ENCODE data around the gene IL1F10.
"Not testable (repeated sequence)": the region's sequence is repeated elsewhere in the genome, so short reads cannot be mapped to it uniquely, and the experiment has no call there.

The IL1F10 gene

DNA sequence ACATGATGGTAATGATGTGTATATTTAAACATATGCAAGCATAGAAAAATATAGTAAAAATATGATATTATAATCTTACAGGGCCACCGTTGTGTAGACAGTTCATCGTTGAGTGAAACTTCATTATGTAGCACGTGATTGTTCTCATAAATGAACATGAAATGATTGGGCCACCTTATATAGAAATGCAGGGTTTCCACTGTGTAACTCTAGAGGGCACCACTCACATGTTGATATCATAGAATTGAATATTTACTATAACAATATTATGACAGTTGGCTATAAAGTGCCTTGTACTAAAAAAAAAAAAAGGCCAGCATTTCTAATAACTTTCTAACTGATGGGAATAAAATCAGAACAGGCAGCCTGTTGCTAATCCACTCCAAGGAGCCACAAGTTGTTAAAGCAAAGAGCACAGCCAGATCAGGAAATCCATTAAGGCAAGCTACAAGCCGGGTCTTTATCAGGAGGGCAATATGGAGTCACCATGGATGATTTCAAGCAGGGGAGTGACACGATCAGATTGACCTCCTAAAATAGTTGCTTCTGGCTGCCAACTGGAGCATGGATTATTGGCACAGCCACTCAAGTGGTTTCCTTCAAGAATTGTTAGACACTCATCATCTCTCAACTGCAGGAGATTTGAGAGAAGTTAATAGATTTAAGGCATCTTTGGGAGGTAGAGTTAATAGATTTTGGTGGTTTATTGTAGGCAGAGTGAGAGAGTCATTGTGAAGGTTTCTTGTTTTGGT is 16.7 kb downstream of the IL1F10 start:
- no peak for DNase-seq

DNA sequence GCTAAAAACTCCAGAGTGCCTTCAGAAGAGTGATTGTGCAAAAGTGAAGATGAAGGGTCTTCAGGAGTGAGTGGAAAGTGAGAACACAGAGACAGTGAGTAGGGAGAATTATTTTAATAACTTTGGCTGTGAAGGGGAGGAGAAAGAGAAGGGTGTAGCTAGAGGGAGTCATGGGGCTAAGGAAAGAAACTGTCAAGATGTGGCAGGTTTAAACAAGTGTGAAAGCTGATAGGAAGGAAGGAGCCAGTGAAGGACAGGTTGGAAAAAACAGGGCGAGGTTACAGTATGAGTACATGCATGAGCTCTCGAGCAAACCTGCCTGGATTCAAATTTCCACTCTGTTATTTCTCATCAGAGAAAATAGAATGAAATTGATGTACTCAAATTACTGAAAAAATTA is 17.8 kb downstream of the IL1F10 start:
- DNase-seq = no peak

DNA sequence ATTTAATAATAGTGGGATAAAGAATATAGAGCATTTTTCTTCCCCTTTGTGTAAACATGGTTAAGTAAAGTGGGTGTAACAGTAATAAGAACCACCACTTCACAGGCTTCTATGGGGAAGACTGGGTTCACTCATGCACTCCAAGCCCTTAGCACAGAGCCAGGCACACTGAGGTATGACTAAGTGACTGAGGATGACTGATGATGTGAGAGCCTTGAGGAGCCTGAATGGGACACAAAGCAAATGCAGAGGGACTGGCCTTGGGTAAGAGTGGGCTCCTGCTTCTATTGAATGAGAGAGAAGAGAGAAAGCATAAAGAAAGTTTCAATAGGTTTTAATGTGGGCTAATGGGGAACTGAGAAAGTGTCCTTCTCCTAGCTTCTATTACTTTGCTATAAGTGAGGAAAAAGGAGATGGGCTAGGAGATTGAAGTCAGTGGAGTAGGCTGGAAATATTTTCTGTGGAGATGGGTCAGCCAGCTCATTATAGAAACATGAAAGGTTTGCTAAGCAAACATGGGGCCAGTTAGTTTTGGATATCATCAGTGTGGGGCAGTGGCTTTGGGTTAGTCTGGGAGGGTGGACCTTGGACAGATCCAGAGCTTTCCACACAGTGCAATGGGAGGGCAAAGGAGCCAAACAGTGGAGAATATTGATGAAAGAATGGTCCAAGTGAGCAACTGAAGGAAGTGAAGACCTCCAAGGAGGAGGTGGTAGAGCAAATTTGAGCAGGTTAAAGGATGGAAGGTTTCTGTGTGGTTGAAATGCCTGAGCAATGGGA is 20.6 kb downstream of the IL1F10 start:
- DNase-seq = no peak

DNA sequence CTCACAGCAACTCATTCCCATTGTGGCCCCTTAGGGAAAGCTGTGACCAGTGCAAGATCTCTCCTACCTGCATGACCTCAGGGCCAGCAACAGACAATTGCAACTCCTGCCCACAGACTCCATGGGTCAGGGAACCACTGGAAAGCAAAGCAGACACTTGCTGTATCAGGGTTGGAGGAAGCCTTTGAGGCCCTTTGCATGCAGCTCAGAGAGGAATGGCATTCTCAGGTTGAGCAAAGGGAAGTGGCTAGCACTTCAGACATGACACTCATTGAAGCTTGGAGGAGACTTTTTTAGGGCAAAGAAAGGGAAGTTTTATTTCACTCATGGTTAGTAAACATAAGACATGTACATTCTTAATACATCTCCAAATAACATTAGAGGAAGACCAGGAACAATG is 22.1 kb downstream of the IL1F10 start:
- DNase-seq = no peak

DNA sequence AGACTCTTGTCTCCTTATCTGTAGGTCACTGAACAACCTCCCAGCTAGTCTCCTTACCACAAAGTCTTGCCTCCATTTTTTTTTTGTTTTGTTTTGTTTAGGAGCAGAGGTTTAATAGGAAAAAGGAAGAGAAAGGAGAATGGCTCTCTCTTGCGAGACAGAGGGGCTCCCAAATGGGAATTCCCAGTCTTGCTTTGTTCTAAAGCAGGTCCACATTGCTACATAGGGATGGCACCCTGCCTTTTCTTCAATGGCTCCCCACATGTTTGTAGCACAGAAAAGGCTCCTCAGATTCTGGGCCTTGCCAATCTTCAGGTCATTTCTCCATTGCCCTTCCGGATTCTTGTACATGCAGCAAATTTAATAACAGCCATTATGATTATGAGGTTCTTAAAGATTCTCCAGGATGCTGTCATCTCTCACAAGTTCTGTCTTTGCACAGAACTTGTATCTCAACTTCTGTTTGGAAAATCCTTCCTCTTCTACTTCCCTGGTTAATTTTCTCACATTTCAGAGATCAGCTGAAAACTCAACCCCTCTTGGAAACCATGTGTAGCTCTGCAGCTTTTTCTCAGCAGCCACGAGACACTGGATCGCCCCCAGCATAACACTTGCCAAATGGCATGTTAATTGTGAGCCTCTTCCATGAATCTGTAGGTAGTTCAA is 23.6 kb downstream of the IL1F10 start:
- DNase-seq = no peak

DNA sequence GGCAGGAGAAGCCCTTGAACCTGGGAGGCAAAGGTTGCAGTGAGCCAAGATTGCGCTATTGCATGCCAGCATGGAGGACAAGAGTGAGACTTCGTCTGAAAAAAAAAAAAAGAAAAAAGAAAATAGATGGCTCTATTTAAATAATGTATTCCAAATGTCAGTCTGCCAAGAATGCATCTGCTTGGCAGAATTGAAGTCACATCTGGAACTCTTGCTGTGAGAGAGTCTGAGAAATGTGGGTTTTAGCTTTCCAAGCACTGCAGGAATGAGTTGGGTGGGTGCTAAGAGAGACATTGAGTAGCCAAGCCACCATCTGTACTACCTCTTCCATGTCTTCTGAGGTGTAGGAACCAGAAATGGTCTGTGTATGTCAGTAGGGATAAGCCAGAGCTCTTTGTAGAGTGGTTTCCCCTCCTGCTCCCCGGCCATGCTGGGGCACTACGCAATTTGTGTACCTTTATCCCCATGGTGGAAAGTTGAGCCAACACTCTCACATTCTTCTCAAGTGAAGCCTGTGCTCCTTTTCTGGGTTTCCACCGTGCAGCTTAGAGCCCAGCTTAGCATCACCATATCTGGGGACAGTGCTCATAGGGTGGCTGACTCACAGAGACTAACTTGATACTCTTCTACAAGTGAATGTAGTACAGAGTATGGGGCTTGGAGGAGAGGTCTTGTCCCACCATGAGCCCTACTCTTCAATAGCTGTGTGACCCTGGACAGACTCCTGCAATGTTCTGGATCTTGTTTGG is 25.3 kb downstream of the IL1F10 start:
- no peak for DNase-seq

DNA sequence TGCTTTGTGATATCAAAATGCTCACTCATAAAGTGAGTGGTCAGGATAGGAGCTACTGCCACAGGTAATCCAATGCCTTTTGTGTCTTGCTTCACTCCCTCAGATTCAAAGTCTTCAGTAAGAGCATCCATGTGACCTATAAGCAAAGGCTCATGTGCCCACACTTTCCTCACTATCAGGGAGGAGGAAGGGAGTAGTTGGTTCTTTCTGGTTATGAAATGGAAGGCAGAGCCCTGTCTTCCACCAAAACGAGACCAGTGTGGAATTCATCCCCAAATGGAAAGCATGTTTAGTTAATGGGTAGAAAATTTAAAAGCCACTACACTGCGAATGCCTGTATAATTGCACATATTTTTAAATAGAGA is 25.8 kb downstream of the IL1F10 start:
- no peak for DNase-seq

DNA sequence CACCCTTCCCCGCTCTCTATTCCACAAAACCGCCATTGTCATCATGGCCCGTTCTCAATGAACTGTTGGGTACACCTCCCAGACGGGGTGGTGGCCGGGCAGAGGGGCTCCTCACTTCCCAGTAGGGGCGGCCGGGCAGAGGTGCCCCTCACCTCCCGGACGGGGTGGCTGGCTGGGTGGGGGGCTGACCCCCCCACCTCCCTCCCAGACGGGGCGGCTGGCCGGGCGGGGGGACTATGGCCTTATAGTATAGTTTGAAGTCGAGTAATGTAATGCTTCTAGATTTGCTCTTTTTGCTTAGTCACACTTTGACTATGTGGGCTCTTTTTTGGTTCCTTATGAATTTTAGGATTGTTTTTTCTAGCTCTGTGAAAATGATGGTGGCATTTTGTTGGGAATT is 28.5 kb downstream of the IL1F10 start:
- DNase-seq = not testable (repeated sequence)

DNA sequence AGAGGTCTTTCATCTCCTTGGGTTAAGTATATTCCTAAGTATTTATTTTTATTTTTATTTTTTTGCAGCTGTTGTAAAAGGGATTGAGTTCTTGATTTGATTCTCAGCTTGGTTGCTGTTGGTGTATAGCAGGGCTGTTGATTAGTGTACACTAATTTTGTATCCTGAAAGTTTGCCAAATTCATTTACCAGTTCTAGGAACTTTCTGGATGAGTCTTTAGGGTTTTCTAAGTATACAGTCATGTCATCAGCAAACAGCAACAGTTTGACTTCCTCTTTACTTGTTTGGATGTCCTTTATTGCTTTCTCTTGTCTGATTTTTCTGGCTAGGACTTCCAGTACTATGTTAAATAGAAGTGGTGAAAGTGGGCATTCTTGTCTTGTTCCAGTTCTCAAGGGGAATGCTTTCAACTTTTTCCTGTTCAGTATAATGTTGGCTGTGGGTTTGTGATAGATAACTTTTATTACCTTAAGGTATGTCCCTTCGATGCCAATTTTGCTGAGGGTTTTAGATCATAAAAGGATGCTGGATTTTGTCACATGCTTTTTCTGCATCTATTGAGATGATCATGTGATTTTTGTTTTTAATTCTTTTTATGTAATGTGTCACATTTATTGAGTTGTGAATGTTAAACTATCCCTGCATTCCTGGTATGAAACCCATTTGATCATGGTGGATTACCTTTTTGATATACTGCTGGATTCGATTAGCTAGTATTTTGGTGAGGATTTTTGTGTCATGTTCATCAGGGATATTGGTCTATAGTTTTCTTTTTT is 29.3 kb downstream of the IL1F10 start:
- DNase-seq = not testable (repeated sequence)

DNA sequence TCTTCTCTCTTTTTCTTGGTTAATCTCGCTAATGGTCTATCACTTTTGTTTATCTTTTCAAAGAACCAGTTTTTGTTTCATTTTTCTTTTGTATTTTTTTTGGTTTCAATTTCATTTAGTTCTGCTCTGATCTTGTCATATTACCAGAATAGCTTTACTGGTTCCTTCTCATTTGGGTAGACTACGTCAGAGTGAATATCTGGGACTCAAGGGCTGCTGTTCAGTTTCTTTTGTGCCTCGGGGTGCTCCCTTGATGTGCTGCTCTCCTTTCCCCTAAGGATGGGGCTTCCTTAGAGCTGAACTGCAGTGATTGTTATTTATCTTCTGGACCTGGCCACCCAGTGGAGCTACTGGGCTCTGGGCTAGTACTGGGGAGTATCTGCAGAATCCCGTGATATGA is 30.3 kb downstream of the IL1F10 start:
- DNase-seq = no peak

DNA sequence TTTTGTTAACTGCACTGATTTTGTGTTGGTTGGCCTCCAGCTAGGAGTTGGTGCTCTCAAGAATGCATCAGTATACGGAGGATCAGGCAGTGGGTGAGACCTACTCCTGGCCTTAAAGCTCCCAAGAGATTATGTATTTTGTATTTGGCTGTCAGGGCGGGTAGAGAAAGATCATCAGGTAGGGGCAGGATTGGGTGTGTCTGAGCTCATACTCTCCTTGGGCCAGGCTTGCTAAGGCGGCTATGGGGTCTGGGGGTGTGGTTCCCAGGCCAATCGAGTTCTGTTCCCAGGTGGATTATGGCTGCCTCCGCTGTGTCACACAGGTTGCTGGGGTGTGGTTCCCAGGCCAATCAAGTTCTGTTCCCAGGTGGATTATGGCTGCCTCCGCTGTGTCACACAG is 30.8 kb downstream of the IL1F10 start:
- no peak for DNase-seq

DNA sequence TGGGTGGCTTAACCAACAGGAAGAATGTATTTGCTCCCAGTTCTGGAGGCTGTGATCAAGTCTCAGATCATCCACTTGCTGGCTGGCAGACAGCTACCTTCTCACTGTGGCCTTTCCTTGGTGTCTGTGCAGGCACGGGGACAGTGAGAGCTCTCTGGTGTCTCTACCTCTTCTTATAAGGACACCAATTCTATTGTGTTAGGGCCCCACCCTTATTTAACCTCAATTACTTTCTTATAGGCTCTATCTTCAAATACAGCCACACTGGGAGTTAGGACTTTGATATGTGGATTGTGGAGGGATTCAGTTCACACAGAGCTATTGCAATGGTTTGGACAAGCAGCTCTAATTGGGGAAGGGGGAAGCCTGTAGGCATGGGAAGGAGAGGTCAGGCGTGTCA is 34.4 kb downstream of the IL1F10 start:
- no peak for DNase-seq

DNA sequence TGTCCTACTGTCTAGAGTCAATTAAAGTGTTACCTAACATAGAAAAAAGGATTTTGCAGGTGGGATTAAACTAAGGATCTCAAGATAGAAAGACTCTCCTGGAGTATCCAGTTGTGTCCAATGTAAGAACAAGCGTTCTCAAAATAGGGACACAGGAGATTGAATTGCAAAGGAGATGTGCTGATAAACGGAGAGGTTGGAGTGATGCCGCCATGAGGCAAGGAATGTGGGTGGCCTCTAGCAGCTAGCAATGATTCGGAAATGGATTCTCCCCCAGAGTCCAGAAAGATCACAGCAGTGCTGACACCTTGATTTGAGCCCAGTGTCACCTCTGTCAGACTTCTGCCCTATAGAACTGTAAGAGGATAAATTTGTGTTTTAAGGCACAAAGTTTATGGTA is 35.5 kb downstream of the IL1F10 start:
- DNase-seq = no peak

DNA sequence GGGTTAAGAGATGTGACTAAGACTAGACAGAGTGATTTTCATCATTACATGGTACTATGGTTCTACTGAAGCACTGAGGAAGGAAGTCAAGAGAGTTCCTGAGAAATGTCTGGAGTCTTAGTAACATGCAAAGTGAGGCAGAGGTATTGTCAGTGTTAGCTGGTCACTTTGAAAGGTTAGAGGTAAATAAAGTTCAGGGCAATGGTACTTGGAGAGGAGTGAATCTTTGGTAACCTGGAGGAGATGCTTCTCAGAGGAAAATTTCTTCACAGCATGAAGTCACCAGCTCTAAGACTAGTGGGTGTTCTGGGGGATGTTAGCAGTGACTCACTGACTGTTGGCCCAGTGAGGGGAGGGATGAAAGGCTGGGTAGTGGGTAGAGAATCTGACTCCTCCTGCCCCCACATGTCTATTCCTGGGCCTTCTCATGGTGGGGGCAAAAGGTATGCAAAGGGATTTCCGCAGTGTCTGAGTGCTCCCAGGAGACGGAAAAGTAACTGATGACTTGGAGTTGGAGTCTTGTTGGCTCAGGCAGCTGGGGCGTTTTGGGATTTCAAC is 36.4 kb downstream of the IL1F10 start:
- DNase-seq = no peak

DNA sequence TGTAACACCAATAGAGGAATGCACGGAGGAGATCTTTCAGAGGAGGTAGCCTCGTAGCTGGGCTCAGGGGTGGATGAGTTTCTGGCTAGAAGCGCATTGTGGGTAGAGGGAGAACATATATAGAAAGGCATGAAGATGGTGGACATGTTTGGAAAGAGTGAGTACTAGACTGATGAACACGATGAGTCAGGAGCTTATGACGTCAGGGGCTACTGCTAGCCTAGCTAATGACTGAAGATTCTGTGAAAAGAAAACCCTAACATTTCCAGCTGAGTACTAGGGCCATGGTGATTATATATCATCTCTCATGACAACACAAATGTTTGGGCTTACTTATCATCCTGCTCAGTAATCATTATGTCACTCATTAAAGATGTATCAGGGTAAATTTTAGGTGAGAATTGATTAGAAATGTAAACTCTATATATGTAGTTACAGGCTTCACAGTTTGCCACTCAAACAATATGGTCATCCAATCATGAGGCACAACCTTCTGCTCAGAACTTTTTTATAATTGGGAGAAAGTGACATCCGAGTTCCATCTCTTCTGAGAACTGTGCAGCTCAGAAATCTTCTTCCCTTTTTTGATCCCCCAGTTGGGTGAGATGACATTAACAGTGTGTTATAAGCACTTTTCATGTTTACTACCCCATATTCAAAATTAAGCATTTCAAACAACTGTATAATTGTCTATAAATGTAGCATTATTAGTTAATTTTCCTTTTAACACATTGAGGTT is 37.4 kb downstream of the IL1F10 start:
- DNase-seq = no peak

DNA sequence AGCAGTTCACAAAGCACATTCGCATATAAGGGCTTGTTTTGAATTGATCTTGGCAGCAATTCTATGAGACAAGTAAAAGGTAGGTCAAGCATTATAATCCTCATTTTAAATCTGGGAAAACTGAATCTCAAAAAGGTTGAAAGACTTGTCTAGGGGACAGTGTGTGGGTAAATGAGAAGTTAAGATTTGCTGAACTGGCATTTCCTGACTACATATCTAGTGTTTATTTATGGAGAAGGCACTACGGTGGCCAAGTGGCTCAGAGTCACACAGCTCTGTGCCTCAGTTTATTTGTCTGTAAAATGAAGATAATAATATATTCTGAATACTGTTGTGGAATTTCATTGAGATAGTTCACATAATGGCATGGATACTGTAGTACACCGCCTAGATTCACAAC is 43.4 kb downstream of the IL1F10 start:
- no peak for DNase-seq

DNA sequence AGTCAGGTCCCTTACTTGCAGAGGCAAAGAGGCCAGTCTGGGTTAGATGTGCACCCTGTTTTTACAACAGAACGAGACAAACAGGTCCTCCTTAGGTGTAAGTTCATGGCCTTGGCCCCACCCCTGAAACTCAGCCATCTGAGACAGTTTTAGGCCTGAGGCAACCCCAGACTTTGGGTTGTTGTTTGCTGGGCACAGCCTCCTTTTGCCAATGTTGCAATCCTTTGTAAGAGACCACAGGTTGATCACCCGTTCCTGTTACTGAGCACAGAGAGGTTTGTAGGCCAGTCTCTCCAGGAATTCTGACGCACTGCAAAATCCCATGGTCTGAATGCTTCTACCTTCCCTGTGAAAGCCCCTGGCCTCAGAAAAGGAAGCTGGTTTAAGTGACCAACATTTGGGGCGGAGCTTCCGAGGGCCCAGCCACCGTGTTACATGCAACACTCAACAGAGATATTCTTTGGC is 44.1 kb downstream of the IL1F10 start:
- DNase-seq = no peak

DNA sequence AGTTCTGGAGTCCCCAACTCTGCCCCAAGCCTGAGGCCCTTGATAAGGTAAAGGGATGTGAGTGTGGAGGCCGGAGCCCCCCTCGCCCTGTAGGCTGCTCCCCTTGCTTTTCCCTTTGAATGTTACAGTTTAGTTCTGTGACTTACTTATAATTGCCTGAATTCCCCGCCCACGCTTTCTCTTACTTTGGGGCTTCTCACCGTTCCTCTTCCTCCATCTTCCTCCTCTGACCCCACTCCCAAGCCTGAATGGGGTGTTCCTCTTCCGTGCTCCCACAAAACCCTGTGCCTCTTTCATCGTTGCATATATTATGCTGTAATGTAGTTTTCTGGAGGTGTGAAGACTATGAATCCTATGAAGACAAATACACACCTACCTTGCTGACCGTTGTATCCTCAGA is 44.7 kb downstream of the IL1F10 start:
- no peak for DNase-seq

DNA sequence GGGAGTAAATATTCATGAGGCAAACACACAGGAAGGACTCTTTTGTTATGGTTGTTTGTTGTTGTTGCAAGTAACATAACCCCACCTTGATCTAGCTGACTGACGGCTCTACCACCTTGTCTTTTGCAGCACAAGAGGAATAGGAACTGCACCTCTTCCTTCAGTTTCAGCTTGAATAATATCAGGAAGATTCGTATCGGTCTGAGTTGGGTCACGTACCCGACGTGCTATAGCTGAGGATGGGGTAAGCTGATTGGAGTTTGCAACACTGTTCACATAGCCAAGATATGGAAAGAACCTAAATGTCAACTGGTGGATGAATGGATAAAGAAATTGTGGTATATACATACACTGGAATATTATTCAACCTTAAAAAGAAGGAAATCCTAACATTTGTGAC is 45.1 kb downstream of the IL1F10 start:
- no peak for DNase-seq

DNA sequence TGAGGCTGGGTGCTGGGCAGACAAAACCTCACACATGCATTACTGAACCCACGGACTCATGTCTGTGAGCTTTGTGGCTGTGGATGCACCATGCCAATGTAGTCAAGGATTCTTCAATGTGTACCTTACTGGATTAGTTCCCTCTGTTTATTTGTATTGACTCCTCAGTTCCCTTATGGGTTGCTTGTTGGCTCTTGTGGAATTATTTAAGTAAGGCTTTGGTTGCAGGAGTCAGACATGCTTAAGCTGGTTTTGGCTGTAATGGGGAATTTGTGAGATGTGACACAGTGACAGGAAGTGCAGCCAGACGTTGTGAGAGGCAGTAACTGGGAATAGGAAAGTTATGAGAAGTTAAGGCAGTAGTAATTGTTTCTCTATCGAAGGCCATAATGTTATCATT is 46.0 kb downstream of the IL1F10 start:
- DNase-seq = no peak

DNA sequence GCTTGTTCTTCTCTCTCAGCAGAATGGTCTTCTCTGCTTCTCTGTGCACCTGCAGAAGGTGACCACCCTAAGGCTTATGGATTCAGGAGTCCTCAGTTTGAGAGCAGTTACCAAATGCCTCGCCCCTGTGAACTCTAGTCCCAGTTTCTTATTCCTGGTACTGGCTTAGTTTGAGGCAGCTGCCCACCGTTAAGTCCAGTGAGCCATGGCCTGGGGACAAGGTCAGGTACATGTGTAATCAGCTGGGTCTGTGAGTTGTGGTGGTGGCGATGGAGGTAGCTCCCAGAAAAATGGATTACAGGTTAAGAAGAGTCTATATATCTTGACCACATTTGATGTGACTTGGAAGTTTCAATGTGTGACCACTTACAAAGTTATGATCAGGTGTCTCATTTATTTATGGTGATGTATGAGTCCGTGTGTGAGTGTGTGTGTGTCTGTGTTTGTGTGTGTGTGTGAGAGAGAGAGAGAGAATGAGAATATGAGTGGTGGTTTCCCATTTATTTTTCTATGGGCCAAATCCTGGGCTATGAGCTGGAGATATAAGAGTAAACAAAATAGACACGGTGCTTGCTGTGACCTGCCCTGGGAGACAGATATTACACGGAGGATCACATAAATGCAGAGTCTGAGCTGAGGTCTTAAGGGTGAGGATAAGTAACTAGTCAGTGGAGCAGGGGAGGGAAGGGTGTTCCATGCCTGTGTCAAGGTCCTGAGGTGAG is 46.6 kb downstream of the IL1F10 start:
- no peak for DNase-seq

Measured in NCI-H510A treated with DMSO at 0.1 percent for 48 hours (cell line).